KBM-7 (cell line): ENCODE measurements around the gene CA5A.

Experiments used
- DNase-seq: peaks from one replicate; pipeline ENCODE4 v3.0.0-alpha.2; 2015
- in situ Hi-C: fragments of 300-500 bp; cut with MboI; formaldehyde crosslinking; loops from 2 replicates; pipeline ENCODE4 v1.14.3; 2020; ENCODE audit warnings: low sequenced_read_pairs, low pct_unique_long_range_greater_than_20kb, mixed read lengths

The CA5A gene

DNA sequence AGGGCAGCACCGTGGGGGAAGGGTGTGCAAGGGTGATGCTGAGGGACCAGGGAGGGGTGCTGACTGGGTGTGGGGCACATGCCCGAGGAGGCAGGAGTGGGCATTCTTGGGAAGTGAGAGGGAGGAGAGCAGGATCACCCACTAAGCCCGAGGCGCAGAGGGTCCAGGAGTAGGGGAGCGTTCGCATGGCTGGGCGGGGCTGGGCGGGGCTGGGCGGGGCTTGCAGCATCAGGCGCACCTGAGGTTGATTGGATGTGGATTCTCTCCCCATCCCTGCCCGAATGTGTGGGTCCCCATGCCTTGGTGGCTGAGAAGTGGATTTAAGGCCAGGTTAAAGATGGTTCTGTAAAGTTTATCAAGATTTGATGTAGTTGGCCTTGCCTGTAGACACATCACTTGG is 29.1 kb upstream of the CA5A start:
- in situ Hi-C loops = no loop called here
- no peak for DNase-seq

DNA sequence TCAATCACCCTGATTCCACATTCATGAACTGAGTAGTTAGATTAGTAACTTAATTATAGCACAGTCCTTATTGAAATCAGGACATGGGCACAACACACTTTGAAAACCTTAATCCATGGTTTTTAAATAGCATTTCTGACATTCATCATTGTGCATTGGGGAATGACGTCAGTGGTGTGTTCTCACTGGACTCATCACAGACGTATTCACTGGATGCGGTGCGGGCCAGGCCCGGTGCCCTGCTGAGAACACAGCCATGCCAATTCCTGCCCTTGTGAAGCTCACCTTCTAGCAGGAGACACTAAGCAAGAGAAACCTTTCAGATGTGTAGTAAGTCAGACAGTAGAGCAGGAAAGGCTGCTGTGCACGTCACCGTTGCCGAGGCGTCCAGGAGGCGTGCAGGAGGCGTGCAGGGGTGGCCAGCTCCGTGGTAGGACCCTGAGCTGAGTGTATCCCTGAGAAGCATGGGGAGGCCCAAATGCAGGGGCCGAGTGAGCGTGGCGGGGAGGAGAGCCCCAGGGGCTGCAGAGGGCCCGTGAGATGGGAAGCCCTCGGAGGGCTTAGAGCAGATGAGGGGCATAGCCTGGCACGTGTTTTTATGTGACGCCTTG is 27.8 kb upstream of the CA5A start:
- in situ Hi-C loops = no loop called here
- no peak for DNase-seq

DNA sequence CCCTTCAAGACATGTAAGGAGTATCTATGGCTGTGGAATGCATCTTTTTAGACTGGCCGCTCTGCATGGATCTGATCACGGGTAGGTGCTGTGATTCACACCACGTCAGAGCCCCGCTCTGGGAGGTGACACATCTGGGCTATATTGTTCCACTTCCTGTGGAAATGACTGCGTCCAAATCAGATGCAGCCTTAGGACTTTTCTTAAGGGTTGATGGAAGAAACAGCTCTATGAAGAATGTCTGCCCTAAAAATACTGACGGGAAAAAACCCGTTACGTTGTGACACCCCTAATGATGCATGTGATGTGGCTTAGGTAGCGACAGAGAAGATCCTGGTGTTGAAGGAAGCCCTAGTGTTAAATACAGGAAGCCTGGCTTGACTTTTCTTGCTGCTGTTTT is 27.1 kb upstream of the CA5A start:
- in situ Hi-C loops = no loop called here
- DNase-seq = peak; percentile 29

DNA sequence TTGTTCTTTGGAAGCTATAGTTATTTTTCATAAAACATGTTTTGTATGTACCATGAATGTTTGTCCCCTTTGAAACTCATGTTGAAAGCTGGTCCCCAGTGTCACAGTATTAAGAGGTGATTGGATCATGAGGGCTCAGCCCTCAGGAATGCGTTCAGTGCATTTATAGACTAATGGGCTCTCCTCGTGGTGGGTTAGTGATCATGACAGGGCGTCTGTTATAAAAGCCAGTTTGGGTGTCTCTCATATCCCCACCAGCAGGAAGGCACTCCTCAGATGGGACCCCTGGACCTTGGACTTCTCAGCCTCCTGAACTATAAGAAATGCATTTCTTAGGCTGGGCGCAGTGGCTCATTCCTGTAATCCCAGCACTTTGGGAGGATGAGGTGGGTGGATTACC is 25.3 kb upstream of the CA5A start:
- DNase-seq = no peak
- in situ Hi-C loops = no loop called here

DNA sequence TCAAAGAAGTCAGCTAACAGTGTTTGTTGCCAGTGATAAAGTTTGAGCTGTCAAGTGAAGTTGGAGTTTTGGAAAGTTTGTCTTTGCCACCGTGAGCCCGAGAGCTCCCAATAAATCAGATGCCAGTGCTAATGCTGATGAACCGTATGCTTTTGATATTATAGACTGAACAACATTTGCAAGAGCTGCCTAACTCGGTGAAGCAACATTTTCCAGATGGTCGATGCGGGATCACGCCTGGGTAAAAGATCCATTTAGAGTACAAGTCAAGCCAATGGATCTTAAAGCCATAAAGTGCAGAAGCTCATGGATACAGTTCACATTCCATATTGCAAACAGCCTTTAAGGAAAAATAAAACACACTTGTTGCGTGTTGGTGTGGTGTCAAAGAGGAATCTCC is 24.5 kb upstream of the CA5A start:
- DNase-seq = no peak
- in situ Hi-C loops = no loop called here

DNA sequence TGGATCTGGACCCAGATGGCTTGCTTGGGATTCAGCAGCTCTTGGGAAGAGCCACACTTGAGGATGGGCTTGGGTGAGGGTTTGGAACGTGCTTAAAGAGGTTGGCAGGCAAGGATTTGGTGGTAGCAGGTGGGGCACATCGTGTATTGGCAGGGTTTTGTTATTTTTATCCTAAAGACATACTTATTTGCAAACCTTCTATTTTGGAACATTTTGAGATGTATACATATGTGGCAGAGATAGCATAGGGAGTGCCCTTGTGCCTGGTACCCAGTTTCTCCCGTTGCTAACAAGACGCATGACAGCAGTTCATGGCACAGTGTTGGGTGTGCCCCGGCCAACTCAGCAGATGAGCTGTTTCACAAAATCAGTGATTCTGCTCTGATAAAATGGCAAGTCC is 24.0 kb upstream of the CA5A start:
- no peak for DNase-seq
- in situ Hi-C loops = no loop called here

DNA sequence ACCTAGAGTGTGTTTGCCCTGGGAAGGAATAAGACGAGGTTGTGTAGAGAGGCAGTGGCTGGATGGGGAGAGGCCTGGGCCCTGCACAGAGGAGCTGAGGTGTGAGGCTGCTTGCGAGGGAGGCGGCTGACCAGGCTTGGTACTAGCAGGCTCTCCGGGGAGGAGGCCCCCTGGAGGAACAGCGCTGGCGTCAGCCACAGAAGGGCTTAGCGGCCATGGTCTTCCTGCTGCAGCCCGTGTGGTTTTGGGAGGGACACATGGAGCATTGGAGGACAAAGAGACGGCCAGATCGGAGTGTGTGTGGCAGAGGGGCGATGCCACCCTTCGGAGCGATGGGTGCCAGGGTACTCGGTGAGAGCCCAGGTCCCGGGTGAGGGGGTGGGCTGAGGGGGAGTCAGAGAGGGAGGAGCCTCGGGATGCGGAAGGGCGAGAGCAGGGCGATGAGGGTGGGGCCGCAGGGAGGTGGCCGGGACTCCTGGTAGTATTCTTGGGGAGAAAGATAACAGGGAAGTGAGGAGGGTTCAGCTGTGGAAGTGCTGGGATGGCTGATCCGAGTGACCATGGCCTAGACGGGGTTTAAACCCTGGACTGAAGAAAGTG is 23.2 kb upstream of the CA5A start:
- in situ Hi-C loops = no loop called here
- DNase-seq = peak; percentile 45

DNA sequence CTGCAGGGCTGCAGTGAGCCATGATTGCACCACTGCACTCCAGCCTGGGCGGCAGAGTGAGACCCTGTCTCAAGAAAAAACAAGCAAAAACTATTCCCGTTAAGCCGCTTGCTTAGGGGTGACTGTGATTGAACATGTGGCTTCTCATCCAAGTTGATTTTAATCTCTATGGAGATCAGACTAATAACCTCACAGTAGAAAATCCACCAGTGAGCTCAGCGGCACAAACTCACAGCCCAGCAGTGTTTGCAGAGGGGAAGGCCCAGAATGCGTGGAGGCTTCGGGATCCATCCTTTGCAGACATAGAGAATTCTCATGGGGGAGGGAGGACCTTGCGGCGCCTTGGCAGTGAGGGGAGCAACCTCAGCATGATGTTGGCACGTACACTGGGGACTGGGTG is 22.3 kb upstream of the CA5A start:
- DNase-seq = no peak
- in situ Hi-C loops = no loop called here

DNA sequence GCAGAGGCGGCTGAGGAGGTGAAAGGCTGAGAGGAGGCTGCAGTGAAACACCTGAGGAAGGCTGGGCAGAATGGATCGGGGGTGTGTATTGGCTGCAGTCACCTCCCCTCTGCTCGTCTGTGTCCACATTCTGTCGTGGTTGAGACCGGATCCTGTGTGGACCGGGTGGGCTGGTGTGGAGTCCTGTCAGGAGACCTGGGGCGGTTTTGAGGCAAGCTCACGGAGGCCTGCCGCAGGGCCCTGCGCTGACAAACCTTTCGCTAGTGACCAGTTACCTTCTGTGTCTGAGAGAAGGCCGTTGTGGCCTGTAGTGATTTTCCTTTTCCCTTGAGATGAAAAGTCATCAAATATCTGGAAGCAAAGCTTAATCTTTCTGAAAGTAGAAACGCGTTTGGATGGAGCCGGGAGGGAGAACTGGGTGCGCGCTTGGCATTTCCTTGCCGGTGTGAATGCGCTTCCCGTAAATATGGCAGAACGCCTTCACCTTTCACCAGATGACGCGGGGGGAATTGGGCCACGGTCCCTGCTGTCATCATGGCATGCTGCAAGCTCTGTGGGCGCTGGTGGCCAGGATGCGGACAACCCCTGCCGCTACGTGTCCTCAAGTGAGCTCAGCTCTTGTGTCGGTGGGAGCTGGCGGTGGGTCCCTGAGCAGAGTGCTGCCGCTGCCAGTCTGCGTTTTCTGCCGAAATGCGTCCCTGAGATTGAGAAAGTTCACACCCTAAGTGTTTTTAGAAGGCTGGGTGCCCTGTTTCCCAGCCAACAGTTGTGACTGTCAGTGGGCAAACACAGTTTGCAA is 21.2 kb upstream of the CA5A start:
- in situ Hi-C loops = no loop called here
- no peak for DNase-seq

DNA sequence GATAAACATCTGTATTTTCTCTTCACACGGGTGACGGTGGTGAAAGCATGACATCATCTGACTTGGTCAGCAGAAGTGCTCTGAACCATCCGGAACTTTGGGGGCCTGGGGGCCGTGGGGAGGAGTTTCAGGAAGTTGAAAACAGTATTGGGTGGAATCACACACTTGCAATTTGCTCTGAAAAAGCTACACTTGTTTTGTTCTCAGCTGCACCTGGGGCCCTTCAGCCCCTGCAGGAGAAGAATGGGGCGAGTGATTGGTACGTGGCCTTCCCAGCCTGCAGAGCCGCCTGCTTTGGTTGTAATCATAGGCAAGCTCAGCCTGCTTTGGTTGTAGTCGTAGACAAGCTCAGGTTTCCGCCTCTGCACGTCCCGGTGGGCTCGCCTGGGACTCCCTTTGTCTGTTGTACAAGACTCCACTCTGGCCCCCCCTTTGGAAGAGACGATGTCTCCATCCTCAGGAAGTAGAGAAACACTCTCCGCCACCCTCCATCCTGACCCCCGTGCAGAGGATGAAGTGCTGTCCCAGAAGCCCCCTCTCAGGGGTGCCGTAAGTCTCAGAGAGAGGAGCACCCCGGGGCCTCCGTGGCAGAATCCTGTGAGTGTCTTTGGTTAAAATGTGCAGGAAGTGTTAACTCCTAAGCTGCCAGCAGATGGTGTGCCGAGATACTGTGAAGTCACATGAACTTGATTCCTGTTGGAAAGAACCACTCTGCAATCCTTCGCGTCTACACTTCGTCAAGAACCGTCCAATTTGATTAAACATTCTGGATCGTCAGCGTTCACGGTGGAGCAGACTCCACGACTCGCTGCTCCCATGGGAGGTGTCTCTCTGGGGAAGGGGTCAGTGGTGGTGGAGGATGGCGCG is 20.3 kb upstream of the CA5A start:
- peak; percentile 88 for DNase-seq
- in situ Hi-C loops = no loop called here

DNA sequence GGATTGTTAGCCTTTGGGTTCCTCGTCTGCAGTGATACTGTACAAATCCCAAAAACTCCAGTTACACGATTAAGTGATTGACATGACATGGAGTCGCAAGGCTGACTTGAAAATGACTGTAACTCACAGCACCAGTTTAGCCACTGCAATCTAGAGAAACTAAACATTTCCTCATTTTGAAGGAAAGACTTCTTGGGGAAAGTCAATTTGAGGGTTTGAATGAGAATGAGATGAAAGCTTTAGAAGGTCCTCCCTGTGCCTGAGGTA is 19.7 kb upstream of the CA5A start:
- DNase-seq = no peak
- in situ Hi-C loops = no loop called here

DNA sequence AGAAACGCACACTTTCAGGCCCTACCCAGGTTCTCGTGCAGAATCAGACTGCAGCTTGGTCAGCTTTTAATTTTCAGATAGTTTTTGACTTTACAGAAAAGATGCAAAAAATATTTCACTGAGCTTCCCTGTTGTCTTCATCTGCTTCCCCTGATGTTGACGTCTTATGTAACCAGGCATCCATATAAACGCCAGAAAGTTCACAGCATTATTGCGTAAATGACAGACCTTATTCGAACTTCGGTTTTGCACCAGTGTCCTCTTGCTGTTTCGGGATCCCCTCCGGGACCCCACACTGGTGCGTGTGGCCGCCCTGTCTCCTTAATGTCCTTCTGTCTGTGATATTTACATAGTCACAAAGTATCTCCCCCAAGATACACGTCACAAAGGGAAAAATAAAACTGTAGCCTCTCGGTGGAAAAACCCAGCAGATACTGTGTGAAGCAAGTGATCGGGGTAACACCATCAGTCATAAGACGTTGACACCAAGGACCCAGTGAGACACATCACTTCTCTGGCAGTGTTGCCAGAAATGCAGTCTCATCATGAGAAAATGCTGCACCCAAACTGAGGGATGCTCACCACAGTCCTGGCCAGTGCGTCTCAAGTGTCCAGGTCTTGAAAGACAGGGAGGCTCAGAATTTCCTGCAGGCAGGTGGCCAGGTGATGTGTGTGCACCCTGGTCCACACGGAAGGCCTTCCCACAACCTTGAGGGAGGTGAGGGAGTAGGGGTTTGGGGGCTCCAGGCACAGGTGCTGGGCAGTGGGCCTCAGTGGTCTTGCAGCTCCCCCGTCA is 19.2 kb upstream of the CA5A start:
- in situ Hi-C loops = no loop called here
- DNase-seq = no peak

DNA sequence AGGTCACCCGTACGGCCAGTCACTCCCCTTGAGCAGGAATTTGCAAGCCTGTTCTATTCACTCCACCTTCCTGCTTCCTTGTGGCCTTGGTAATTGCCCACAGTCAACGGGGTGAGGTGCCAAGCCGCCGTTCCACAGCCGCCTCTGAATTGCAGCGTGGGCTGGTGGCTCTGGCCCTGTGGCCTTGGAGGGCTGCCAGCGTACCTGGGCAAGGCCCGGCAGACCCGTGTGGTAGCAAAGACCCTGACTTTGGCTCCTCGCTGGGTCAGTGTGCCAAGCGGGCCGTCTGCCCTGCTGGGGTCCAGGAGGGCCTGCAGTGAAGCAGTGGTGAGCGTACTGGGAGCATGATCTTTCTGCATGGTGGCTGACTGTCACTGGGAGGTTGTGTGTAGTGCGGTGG is 18.5 kb upstream of the CA5A start:
- in situ Hi-C loops = no loop called here
- DNase-seq = no peak

DNA sequence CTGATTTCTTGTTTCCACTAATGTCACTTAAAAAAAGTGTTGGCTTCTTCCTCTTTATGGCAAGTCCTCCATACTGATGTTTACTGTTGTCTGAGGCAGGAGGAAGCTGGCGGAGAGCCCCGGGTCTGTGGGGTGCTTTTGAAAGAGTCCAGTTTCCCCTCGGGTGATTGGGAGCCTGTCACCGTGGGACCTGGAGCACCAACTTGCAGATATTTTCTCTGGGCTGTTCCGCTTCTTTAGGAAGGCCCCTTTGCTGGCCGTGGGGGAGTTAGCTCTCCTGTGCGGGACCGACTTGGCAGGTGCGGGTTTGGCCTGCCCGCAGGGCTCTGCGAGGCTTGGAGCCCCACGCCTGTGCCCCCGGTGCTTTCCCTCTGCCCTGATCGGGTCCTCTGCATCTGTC is 18.0 kb upstream of the CA5A start:
- in situ Hi-C loops = no loop called here
- no peak for DNase-seq

DNA sequence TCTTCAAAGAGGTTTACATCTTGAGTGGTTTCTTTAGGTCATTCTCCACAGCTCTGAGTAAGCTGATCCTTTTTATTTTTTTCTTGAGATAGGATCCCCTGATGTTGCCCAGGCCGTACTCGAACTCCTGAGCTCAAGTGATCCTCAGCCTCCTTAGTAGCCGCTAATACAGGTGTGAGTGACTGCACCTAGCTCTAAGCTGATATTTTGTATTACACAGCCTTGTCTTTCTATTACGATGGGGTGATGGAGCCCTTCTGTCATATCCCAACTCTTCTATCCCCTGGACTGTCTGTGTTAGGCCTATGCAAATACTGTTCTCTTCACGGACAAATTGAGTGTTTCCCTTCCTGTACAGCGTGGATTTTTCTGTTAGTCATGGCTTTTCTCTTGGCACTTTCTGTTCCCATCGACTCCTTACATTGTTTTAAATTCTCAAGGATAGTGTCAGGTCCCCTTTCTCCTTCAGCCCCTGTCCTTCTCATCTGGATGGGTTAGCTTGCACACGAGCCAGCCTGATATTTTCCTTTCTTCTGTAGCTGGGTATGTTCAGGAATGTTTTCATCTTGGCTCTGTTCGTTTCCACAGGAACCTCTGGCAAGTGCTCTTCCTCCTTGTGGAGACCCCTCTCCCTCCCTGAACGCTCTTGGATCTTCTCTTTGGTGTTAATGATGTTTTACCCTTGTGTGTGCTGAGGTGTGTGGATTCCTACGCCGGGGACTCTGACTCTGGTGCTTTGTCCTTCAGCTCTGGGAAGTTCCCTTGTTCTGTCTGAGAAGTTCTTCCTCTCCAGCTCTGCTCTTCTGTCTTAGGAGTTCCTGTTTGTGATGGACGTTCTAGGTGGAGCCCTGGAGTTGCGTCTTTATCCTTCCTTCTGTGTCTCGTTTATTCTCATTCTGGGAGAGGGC is 17.2 kb upstream of the CA5A start:
- peak; percentile 52 for DNase-seq
- in situ Hi-C loops = no loop called here

DNA sequence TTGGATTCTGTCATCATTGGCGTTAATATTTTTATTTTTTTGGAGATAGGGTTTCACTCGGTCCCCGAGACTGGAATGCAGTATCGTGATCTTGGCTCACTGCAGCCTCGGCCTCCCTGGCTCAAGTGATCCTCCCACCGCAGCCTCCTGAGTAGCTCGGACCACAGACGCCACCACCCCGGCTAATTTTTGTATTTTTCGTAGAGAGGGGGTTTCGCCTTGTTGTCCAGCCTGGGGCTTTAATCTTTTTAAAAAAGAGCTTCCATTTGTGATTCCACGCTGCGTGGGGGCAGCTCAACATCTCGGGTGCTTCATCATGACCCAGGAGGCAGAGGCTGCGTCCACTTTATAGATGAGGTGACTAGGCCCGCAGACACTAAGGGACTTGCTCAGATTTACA is 16.4 kb upstream of the CA5A start:
- in situ Hi-C loops = no loop called here

DNA sequence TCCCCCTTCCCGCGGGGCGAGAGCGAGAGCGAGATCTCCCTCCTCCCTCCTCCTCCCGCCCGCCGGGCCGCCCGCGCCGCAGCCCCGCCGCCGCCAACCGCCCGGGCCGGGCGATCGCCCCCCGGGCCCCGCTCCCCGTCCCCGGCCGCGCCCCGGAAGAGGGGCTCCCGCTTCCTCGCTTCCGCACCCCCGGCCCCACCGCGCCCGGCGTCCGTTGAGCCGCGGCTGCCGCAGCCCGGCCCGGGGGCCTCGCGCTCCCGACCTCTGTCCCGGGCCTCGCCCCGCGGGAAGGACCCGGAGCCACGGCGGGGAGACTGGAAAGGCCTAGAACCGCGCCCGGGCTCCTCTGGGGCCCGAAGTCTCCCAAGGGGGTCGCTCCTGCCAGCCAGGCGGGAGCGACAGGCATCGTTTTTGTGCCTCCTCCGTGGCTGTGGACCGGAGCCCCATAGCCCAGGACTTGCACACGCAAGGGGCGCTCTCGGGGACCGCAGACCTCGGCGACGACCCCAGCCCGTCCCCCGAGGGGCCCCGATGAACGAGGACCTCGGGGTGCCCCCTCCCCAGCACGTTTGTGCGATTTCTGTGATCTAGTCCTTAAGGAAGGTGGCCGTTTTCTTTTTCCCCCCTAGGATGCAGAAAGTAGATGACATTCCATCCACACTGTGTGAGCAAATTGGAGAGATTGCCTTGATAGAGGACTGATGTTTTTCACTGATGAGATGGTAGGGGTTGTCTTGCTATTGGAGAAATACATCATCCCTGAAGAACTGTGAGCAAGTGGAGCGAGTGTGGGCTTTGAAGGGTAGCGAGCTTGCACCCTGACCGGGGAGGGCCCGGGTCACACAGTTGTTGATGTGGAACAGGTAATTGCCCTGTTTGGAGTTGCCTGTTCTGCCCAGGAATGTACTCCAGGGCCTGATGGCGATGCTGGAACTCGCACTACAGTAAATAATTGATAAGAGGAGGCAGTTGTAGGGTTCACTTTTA is 15.5 kb upstream of the CA5A start:
- no peak for DNase-seq
- in situ Hi-C loops = no loop called here

More for the DNA sequence above, 16.4 kb upstream of the CA5A start:
- no peak for DNase-seq
